OCI-LY7 (cell line): ENCODE results near the gene PGAP3. TPM values are rescaled to one million over a fixed set of nuclear protein-coding genes. Genes with fewer than 3 reads are reported as not detected.

ENCODE experiments used
- BruUV-seq: library from RNA; stranded (reverse); fragments of 400-500 nt; replicated peaks from 2 replicates; lab custom pipeline; 2021; lab: Mats Ljungman, UMichigan
- CTCF ChIA-PET: fragments of 300-600 bp; sonication (Branson Sonifier 250); formaldehyde crosslinking; loops from one replicate; lab custom pipeline; 2022; ENCODE audit warnings: antibody characterized with exemption; ENCODE audit not compliant: unreplicated experiment; lab: Charles Lee
- POLR2A ChIA-PET: fragments of 300-600 bp; sonication (Branson Sonifier 250); formaldehyde crosslinking; loops from one replicate; lab custom pipeline; 2022; ENCODE audit warnings: antibody characterized with exemption; lab: Charles Lee
- DNase-seq: peaks from one replicate; pipeline ENCODE4 v3.0.0-alpha.2; 2015; ENCODE audit warnings: low spot score
- H2AFZ ChIP-seq: fragments of 200-600 bp; sonication (generic), shearing (Covaris generic); 2 replicates; pipeline ENCODE4 v1.6.1; 2014; ENCODE audit warnings: mild to moderate bottlenecking, antibody characterized with exemption, low read length, moderate library complexity
- H3K27ac ChIP-seq: fragments of 200-600 bp; sonication (generic); 2 replicates; pipeline ENCODE4 v1.5.1; 2014; ENCODE audit warnings: mixed run types, low read depth, mild to moderate bottlenecking, moderate library complexity, low read length, inconsistent platforms; ENCODE audit not compliant: poor library complexity, severe bottlenecking
- H3K36me3 ChIP-seq: fragments of 200-600 bp; sonication (generic); 2 replicates; pipeline ENCODE4 v1.6.1; 2014; ENCODE audit warnings: mild to moderate bottlenecking, antibody characterized with exemption, low read length, moderate library complexity, mixed read lengths; ENCODE audit not compliant: insufficient read depth
- H3K4me1 ChIP-seq: fragments of 200-600 bp; sonication (generic); 2 replicates; pipeline ENCODE4 v1.5.1; 2014; ENCODE audit warnings: mild to moderate bottlenecking, low read length; ENCODE audit not compliant: insufficient read depth, poor library complexity, severe bottlenecking
- H3K4me2 ChIP-seq: fragments of 200-600 bp; sonication (generic); 2 replicates; pipeline ENCODE4 v1.6.1; 2014; ENCODE audit warnings: mild to moderate bottlenecking, low read length
- H3K4me3 ChIP-seq: fragments of 200-600 bp; sonication (generic); 2 replicates; pipeline ENCODE4 v1.5.1; 2014; ENCODE audit warnings: mild to moderate bottlenecking, low read depth, low read length; ENCODE audit not compliant: poor library complexity, severe bottlenecking
- H3K79me2 ChIP-seq: fragments of 200-600 bp; sonication (generic); 2 replicates; pipeline ENCODE4 v1.6.1; 2016; ENCODE audit warnings: low read depth, mild to moderate bottlenecking, low read length, moderate library complexity, mixed read lengths; ENCODE audit not compliant: insufficient read depth
- H3K9me2 ChIP-seq: fragments of 200-600 bp; sonication (generic); 2 replicates; pipeline ENCODE4 v1.6.1; 2016; ENCODE audit warnings: mild to moderate bottlenecking, low read length, mixed read lengths; ENCODE audit not compliant: insufficient read depth
- H3K9me3 ChIP-seq: fragments of 200-600 bp; sonication (generic); 2 replicates; pipeline ENCODE4 v1.6.1; 2014; ENCODE audit warnings: mild to moderate bottlenecking, mixed run types, low read length, mixed read lengths
- H4K20me1 ChIP-seq: fragments of 200-600 bp; sonication (generic); 2 replicates; pipeline ENCODE4 v1.6.1; 2014; ENCODE audit warnings: mild to moderate bottlenecking, antibody characterized with exemption, low read length, moderate library complexity, mixed read lengths; ENCODE audit not compliant: insufficient read depth
- CTCF ChIP-seq: fragments of 200-600 bp; sonication (generic); conservative IDR thresholded peaks from 2 replicates; pipeline ENCODE4 v1.5.1; 2014; ENCODE audit warnings: mild to moderate bottlenecking, antibody characterized with exemption, low read length, moderate library complexity, mixed read lengths
- EZH2phosphoT487 ChIP-seq: fragments of 200-600 bp; sonication (generic); IDR thresholded peaks from 2 replicates; pipeline ENCODE4 v1.6.1; 2018; ENCODE audit warnings: low read depth, borderline replicate concordance, mild to moderate bottlenecking, mixed run types, antibody characterized with exemption, low read length, moderate library complexity, mixed read lengths
- intact Hi-C: fragments of 100-400 bp; cut with micrococcal nuclease; formaldehyde crosslinking; loops from one replicate; pipeline ENCODE4 v1.10.0; 2022; ENCODE audit not compliant: unreplicated experiment
- total RNA-seq, 2 experiments: library from RNA; depleted of rRNA in 1 of 2; stranded (reverse); fragments of >200 nt in 1 of 2; shearing (Covaris generic) in 1 of 2; gene quantifications; 2 replicates each; pipeline ENCODE4 v1.2.3, GENCODE V29; 2014 to 2022

The PGAP3 gene
- total RNA-seq, 2 experiments from 2014 or later, result 8.7 to 9.2 TPM

GRCh38 chr17:39696731-39697130 lies 8.9 kb upstream of the PGAP3 start:
- no peak for DNase-seq

GRCh38 chr17:39695089-39695474 lies 7.2 kb upstream of the PGAP3 start:
- no peaks in the 10 kb centered on the region for H3K9me2 ChIP-seq
- CTCF ChIA-PET, result no interaction called here
- POLR2A ChIA-PET, result interaction anchor here (1.4 kb wide), 1 partner anchor 16 kb away, joined by 4 read pairs; no protein-coding TSS in a partner anchor

More at GRCh38 chr17:39696731-39697130, 8.9 kb upstream of the PGAP3 start:
- ChIA-PET POLR2A (no interaction called here), CTCF (no interaction called here)
- H3K4me2 ChIP-seq, result no peak overlapping the region
- H3K4me1 ChIP-seq, result no peaks in the 10 kb centered on the region
- no peak for TF ChIP-seq EZH2phosphoT487
- TF ChIP-seq CTCF, result no peak
- H4K20me1 ChIP-seq, result no peaks in the 10 kb centered on the region
- BruUV-seq, result no TSS peak
- no peaks in the 10 kb centered on the region for H3K9me2 ChIP-seq
- no peak overlapping the region for H3K27ac ChIP-seq
- H3K36me3 ChIP-seq, result no peaks in the 10 kb centered on the region
- H3K79me2 ChIP-seq, result no peaks in the 10 kb centered on the region
- no peak overlapping the region for H3K4me3 ChIP-seq
- no peak overlapping the region for H2AFZ ChIP-seq
- no peaks in the 10 kb centered on the region for H3K9me3 ChIP-seq
- intact Hi-C loops, result no loop called here

More at GRCh38 chr17:39695089-39695474, 7.2 kb upstream of the PGAP3 start:
- no TSS peak for BruUV-seq
- H2AFZ ChIP-seq, result no peak overlapping the region
- no peaks in the 10 kb centered on the region for H3K36me3 ChIP-seq
- H3K4me1 ChIP-seq, result no peaks in the 10 kb centered on the region
- H3K4me3 ChIP-seq, result no peak overlapping the region
- no peak for DNase-seq
- H3K27ac ChIP-seq, result no peak overlapping the region
- no peaks in the 10 kb centered on the region for H3K9me3 ChIP-seq
- H3K4me2 ChIP-seq, result no peak overlapping the region
- no peak for TF ChIP-seq CTCF
- no peak for TF ChIP-seq EZH2phosphoT487
- intact Hi-C loops, result no loop called here
- H3K79me2 ChIP-seq, result no peaks in the 10 kb centered on the region
- H4K20me1 ChIP-seq, result no peaks in the 10 kb centered on the region
